Stimulated activated CD8-positive, alpha-beta memory T cell treated with anti-CD3 and anti-CD28 coated beads, Interleukin-15, amount 100 ng/mL, for 1 hour (primary cell): ENCODE results near the gene ATAD5.
"Not testable (repeated sequence)": the region's sequence is repeated elsewhere in the genome, so short reads cannot be mapped to it uniquely, and the experiment has no call there.

ENCODE experiments used
- DNase-seq: peaks from one replicate; pipeline ENCODE4 v3.0.0-alpha.2; 2020; ENCODE audit warnings: low read depth

The ATAD5 gene

DNA sequence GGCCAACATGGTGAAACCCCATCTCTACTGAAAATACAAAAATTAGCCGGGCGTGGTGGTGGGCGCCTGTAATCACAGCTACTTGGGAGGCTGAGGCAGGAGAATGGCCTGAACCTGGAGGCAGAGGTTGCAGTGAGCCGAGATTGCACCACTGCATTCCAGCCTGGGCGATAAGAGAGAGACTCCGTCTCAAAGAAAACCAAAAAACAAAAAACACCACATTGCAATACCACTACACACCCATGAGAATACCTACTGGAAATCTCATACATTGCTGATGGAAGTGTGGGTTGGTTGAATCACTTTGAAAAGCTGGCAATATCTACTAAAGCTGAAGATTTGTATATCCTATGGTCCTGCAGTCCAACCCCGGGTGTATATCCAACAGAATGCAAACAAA, 78.4 kb downstream of the ATAD5 start:
- not testable (repeated sequence) for DNase-seq

DNA sequence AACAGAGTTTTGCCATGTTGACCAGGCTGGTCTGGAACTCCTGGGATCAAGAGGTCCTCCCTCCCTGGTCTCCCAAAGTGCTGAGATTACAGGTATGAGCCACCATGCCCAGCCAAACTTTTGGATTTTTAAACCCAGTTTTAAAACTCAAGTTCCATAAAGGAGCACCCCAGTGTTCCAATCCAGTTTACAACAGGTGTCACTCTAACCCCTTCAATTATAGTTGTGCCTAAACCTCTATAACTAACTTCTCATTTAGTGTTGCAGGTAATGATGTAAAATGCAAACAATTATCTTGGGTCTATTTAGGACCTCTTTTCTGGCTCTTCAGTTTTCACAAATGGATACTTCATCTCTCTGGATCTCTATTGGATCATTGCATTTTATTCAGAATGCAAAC, 82.2 kb downstream of the ATAD5 start:
- no peak for DNase-seq

DNA sequence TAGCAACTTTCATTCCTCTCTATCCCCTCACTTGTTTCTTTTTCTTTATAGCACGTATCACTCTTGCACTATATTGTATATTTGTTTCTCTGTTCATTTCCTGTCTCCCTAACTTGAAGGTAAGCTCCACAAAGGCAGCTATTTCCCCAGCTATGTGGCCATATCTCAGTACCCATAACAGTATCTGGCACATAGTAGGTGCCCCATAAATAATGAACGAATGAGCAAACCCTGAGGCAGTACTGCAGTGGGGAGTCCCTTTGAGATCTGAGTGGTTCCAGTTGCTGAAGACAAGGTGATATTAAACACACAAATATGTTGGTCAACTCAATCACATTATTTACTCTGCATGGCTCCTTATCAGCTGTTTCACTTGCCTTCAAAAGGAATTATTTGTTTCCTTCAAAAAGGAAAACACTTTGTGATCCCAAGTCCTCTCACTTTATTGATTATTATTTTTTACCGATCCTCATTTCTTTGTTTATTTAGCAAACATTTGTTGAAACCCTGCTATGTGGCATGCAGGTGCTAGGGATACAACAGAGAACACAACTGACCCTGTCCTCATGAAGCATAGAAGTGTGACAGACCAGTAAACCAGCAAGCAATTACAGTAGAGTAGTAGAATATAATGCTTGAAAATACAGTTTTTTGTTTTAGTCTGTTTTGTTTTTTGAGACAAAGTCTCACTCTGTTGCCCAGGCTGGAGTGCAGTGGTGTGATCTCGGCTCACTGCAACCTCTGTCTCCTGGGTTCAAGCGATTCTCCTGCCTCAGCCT, 84.3 kb downstream of the ATAD5 start:
- no peak for DNase-seq

DNA sequence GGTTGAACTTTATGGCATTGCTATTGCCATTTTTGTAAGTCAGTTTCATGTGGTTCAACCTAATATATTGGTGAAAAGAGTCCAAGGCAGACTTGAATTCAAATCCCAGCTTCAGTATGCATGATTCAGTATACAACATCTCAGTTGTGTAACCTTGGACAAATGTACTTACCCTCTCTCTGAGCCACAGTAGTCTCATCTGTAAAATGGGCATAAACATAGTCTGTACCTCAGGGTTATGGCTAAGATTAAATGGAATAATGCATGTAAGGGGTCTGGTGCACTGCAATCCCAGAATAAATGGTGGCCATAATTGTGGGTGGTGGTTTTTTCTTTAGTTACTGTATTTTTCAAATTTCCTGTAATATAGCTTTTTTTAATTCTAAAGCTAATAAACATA, 85.3 kb downstream of the ATAD5 start:
- DNase-seq = no peak

DNA sequence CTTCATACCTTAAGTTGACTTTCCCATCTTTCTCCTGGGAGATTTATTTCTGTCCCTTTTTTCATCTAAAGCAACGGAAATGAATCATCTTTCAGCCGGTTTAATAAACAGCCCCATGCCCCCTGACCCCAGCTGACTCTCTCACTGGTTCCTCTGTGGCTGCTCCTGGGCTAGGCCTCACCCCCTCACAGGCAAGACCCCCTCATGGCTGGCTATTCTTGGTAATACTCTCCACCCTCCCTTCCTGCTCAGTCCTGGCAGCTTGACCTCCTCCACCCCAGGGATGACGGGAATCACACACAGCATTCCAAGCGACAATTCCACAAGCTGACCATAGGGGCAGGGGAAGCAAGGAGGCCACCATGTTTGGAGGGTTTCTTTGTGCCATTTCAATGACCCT, 88.5 kb downstream of the ATAD5 start:
- DNase-seq = no peak

DNA sequence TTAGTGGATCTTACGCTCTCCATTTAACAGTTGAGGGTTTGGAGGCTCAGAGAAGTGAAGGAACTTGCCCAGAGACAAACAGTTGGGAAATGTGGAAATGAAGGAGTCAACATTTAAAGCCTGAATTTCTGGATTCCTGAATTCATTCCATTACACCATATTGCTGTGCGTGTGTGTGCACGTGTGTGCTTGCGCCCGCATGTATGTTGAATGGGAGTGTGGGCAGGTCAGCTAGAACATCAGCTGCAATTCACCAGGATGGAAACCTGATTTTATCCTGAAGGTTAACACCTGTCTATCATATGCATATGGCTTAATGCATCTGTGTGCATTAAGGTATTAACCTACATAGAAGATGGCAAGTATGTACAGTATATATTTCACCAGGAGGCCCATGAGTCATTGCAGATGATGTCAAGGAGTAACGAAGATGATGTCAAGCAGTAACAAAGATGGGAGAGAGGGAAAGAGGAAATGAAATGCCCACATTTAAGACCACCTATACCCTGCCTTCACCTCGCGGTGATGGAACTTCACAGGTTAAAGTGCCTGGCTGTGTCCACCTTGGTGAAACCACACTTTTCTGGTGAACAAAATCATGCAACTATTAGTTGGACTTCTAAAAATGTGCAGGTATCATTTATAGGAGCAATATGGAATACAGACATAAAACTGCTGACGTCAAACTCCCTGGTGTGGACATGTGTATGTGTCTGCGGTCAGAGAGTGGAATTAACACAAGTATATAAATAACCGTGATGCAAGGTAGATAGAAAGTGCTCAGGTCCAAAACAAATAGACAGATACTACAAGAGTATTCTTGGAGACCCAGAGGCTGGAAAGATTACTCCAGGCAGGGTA, 89.1 kb downstream of the ATAD5 start:
- DNase-seq = no peak

DNA sequence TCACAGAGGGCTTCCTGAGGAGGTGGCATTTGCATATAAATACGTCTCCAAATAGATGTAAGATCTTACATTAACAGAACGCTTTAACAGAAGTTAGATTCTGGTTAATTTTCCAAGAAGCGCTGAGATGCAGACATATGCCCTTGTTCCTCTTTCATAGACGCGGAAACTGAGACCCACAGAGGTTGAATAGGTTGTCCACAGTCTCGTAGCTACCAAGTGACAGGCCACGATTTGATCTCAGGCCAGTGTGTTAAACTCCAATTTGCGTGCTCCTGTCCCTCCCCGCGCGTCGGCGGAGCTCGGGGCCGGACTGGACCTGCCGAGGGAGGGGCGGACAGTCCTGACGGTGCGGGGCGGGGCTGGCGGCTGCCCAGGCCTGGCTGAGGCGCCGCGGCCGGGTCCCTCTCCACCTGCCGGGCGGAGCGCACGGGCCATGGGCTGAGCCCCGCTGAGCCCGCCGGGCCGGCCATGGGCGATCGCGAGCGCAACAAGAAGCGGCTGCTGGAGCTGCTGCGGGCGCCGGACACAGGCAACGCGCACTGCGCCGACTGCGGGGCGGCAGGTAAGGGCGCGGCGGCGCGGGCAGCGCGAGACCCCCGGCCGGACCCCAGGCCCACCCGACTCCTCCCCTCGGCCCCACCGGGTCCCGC, 89.9 kb downstream of the ATAD5 start, which contains the start of gene ADAP2:
ADAP2 (plus strand) TSS at position 402 of the 653 bp plus-strand sequence; CDS start at position 472, 70 bp downstream.
- no peak for DNase-seq

DNA sequence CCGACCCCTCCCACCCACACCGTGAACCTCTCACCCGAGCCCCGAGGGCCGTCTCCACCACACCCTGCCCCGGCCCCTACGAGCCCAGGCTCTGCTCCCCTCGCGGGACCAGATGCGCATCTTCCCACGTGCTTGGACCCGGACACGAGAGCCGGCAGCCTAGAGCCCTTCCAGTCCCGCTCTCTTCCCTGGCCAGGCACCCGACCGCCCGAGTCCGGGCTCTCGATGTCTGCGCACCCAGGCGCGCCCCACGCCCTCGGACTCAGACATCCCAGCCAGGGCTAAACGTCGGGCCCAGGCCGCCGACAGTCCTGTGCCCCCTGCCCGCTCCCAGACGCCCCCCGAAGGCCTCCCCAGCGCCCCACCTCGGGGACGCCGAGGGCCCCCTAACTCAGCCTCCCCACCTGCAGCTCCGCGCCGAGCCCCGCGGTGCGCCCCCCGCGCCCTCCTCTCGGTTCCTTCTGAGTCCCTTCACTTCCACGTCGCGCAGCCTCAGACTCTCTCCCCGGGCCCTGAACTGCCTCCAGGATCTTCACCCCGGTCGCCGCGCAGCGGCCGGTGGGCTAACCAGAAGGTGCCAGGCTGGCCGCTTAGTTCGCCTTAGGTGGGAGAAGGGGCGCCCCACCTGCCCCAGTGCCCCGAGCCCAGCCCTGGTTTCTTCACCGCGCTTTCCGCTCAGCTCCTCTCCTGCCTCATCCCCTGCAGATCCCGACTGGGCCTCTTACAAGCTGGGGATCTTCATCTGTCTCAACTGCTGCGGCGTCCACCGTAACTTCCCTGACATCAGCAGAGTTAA, 90.7 kb downstream of the ATAD5 start:
- DNase-seq = no peak

DNA sequence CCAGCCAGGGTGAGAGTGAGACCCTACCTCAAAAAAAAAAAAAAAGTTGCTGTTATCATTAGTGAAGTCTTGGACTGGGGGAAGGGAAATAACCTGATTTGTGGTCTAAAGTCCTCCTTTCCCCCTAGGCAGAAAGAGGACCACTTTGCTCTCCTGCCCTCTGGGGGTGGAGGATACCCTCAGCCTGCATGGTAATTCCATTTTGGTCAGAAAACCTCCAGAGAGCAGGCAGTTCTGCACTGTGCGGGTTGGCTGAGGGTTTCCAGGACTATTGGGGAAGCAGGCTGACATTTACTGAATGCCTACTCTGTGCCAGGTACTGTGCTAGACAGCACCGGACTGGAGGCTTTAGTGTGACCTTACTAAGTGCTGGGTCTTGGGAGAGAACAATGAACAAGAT, 92.6 kb downstream of the ATAD5 start:
- no peak for DNase-seq

DNA sequence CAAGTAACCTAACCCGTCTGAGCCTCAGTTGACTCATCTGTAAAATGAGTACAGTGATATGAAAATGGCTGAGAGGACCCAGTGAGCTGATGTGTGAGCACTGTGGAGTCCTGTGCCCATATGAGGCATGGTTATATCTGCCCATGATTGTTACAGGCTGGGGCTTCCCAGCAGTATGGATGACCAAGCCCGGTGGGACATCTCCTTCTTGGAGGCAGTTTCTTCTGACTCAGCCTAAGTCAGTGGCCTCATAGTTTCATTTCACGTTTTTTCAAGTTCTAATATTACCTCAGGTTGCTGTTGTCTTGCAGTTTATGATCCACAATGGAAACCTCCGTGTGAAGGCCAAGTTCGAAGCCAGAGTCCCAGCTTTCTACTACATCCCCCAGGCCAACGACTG, 94.8 kb downstream of the ATAD5 start:
- DNase-seq = no peak

DNA sequence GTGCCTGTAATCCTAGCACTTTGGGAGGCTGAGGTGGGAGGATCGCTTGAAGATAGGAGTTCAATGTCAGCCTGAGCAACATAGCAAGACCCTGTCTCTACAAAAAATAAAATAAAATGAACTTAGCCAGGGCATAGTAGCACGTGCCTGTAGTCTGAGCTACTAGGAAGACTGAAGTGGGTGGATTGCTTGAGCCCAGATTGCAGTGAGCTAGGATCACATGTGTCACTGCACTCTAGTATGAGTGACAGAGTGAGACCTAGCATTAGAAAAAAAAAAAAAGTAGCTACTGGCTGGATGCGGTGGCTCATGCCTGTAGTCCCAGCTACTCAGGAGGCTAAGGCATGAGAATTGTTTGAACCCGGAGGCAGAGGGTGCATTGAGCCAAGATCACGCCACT, 96.0 kb downstream of the ATAD5 start:
- no peak for DNase-seq

DNA sequence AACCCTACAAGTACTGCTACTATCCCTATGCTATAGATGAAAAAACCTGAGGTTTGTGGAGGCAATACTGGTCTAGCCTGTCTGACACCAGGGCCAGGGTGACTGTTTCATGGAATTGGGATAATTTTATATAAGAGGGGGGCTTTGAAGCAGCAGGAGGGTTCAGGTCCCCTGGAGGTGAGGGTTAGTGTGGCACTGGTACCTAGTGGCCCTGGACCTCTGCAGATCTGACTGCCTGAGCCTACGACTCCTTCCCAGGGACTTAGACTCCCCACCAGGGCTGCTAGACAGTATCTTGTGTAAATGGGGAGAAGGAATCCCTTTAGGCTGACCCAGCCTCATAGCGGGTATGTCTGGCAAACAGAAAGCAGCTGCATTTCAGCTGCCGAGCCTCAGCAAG, 96.8 kb downstream of the ATAD5 start:
- DNase-seq = no peak

DNA sequence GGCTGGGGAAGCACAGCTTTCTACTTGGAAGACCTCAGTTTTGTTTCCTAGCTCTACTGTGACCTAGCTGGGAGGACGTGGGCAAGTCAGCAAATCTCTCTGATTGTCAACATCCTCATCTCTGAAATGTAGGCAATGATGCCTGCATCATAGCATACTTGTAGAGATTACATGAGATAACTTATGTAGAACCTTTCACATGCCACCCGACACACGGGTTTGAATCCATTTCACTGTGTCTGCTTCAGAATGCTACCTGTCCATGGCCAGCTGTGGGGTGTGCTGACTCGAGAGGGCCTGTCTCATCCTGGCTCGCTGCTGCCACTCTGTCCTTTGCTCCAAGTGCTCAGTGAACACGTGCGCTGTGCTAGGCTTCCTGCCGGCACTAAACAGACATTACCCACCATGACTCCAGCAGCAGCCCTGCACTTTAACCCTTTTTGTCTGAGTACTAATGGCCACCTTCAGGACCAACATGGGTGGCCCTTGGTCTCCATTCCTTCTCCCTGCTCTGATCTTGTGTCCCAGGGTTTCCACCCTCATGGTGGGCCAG, 97.4 kb downstream of the ATAD5 start:
- no peak for DNase-seq

DNA sequence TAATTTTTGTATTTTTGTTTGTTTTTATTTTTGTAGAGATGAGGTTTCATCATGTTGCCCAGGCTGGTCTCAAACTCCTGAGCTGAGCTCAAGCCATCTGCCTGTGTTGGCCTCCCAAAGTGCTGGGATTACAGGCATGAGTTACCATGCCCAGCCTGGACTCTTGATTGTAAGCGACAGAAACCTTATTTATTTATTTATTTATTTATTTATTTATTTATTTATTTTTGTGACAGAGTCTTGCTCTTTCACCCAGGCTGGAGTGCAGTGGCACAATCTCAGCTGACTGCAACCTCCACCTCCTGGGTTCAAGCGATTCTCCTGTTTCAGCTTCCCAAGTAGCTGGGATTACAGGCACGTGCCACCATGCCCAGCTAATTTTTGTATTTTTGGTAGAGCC, 98.1 kb downstream of the ATAD5 start:
- DNase-seq = not testable (repeated sequence)

DNA sequence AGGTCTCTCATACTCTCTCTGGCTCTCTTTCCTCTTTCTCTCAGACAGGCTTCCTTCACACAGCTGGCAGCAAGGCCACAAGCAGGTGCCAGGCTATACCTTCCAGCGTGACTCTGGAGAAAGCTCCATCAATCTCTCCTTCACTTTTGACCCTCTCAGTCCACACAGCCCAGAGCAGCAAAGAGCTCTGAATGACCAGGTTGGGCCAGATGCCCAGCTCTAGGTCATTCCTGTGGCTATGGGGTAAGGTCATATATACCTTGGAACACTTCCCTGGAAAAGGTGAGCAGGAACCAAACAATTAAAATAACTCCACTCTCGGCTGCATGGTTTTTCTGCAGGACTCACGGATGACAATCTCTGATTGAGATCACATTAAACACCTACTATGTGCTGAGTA, 98.7 kb downstream of the ATAD5 start:
- DNase-seq = no peak

DNA sequence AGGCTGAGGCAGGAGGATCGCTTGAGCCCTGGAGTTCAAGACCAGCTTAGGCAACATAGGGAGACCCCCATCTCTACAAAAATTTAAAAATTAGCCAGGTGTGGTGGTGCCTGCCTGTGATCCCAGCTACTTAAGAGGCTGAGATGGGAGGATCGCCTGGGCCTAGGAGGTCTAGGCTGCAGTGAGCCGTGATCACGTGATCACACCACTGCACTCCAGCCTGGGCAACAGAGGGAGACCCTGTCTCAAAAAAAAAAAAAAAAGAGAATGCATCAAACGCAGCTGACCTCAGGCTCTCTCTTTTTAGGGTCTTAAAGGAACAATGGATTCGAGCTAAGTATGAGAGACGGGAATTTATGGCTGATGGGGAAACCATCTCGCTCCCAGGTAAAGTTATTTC, 99.8 kb downstream of the ATAD5 start:
- DNase-seq = not testable (repeated sequence)

DNA sequence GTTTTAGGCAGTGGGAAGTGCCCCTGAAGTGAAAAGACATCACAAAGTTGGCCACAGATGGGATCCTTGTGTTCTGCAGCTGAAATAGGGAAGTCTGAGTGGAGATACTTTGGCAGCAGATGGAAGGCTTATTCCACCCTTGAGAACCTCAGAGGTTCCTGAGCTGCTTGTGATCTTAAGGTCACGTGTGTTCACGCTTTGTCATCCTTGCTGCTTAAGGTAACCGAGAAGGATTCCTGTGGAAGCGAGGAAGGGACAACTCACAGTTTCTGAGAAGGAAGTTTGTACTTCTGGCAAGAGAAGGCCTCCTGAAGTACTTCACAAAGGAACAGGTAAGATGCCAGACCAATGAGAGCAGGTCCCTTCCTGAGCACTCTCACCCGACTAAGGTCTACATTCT, 102.2 kb downstream of the ATAD5 start:
- DNase-seq = no peak

DNA sequence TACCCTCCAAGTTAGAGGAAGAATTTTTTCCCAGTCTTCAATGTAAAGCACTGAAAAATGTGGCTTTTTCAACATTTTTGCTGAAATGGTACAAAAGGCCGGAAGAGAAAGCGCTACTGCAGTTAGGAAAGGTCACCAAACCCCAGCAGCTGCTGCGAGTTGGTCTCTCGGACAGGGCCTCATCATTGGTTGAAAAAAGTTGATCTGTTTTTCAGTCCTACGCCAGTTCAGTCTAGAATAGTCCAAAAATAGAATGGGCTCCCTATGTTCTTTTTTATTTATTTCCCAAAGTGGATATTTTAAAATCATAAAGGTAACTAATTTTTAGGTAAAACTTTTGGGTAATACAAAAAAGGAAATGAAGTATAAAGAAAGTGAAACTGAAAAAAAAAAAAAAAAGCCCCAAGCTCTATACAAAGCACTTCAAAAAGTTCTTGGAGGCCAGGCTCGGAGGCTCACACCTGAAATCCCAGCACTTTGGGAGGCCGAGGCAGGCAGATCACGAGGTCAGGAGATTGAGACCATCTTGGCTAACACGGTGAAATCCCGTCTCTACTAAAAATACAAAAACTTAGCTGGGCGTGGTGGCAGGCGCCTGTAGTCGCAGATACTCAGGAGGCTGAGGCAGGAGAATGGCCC, 107.4 kb downstream of the ATAD5 start:
- no peak for DNase-seq

DNA sequence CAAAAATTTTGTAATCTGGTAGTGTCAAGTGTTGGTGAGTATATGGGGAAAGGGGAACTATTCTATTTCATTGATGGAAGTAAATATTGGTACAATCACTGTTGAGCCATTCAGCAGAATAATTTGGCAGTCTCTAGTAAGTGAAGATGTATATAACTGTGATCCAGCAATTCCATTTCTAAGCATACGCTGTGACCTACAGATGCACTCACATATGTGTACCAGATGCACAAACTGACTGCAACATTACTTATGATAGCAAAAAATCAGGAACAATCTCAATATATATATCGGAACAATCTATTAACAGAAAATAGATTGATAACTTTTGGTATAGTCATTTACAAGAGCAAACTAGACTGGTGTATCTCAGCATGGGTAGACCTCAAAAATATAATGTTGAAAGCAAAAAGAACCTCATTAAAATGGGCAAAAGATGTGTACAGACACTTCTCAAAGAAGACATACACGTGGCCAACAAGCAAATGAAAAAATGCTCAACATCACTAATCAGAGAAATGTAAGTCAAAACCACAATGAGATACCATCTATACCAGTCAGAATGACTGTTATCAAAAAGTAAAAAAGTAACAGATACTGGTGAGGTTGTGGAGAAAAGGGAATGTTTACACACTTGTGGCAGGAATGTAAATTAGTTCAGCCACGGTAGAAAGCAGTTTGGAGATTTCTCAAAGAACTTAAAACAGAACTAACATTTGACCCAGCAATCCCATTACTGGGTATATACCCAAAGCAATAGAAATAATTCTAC, 110.7 kb downstream of the ATAD5 start:
- no peak for DNase-seq
